ENCODE results near the gene ABCF2. TPM values are rescaled to one million over a fixed set of nuclear protein-coding genes. Genes with fewer than 3 reads are reported as not detected.

ABCF2 gene
- total and polyA plus RNA-seq, 2 of the 13 experiments (the other 11 are each of a cell fraction or from before 2014, with no cell fraction given): 16.3 to 42.5 TPM

DNA sequence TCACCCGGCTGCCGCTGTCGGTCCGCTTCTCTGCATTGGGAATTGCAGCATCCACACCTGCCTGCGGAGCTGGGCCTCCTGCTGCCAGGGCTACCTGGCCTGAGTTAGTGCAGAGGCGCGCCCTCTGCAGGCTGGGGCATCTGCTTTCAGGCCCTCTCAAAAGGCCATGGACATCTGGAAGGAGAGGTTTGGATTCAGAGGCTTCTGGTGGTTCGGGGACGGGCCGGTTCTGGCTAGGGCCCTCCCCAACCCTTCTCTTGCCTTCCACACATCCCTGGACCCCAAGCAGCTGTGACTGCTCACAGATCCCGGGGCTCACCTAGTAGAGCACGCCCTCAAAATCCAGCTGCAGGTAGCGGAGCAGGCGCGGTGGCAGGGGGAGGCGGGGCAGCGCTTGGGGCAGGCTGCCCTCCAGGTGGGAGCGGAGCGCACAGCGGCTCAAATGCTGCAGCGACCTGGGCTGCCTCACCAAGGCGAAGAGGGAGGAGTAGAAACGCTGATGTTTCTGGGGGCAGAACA lies 51.2 kb downstream of the ABCF2 start:
- Histone ChIP-seq H3K27me3 (ENCODE audit: control insufficient read depth in 1 of 2, insufficient read depth in 2 of 2, low read length in 2 of 2) (peaks cover 2 to 45% of the 10 kb centered on the region in 2 experiments; a peak in 3 of 5 replicates), H3K9ac (ENCODE audit: insufficient read depth, low read depth, low read length) (no peak overlapping the region)

More for the DNA sequence above, 51.2 kb downstream of the ABCF2 start:
- POLR2A ChIA-PET: no interaction called here
- intact Hi-C loops (cut with micrococcal nuclease; ENCODE audit: unreplicated experiment) (loop anchor here (10.0 kb wide), 1 partner anchor 129 kb away; no protein-coding TSS in a partner anchor), in situ Hi-C loops (cut with HindIII; ENCODE audit: extremely low pct_ligation_motif_present, low pct_unique_long_range_greater_than_20kb) (no loop called here)
- no peaks in the 10 kb centered on the region for H3K9me3 ChIP-seq (ENCODE audit: low read length)
- H3K36me3 ChIP-seq (replicated peaks in 1 of 2; ENCODE audit: control insufficient read depth in 1 of 2, insufficient read depth in 2 of 2, low read length in 2 of 2): no peaks in the 10 kb centered on the region
- DNase-seq (ENCODE audit: low spot score): no peak
- FAIRE-seq: no peak
- H2AFZ ChIP-seq (ENCODE audit: low read length): no peak overlapping the region
- no peaks in the 10 kb centered on the region for H3K4me1 ChIP-seq (ENCODE audit: insufficient read depth, low read length)
- 51% methylated on average over 18 of the region's 23 CpGs for WGBS (ENCODE audit: low lambda C conversion rate)
- no peaks in the 10 kb centered on the region for H4K20me1 ChIP-seq (ENCODE audit: insufficient read depth, low read length)
- no peak for ATAC-seq
- no peak overlapping the region for H3K4me2 ChIP-seq (ENCODE audit: low read depth, low read length)
- no peaks in the 10 kb centered on the region for H3K79me2 ChIP-seq (ENCODE audit: insufficient read depth, low read length)
- H3K27ac ChIP-seq (ENCODE audit: extremely low read length, insufficient read depth, low read length): no peak overlapping the region
- CTCF ChIA-PET (ENCODE audit: low intra/inter-chr PET ratio, low total read pairs): interaction anchor here (1.0 kb wide), 1 partner anchor 52 kb away, joined by 3 read pairs; no protein-coding TSS in a partner anchor
- no peak overlapping the region for H3K4me3 ChIP-seq (replicated peaks in 1 of 3; ENCODE audit: insufficient read depth in 1 of 3, low read depth in 2 of 3, low read length in 3 of 3)
- TF ChIP-seq NRL (CRISPR knock-in tag; IDR thresholded peaks at IDR 0.05; ENCODE audit: borderline replicate concordance): no peak
- TF ChIP-seq CTCF (CRISPR knock-in tag; IDR thresholded peaks at IDR 0.05): peak; percentile 11; the same call in 1 of the 2 replicates
- BruUV-seq (replicated peaks): no TSS peak
